ENCODE measurements around the gene ARL15. TPM values are rescaled to one million over a fixed set of nuclear protein-coding genes. Genes with fewer than 3 reads are reported as not detected.

Gene ARL15
- 3.5 to 7.2 TPM (median 4.7 TPM) in 5 replicates for total RNA-seq (2022; extraction: Qiagen RNA extraction)

GRCh38 chr5:54310433-54311175 lies at the start of gene ARL15:
Gene ARL15 (minus strand): TSS chr5:54310573.

Other genes starting within 250 kb of the ARL15 start
- 0.10 to 0.15 TPM in 2 of 5 replicates, not detected in the others for gene HSPB3, start 145.1 kb upstream of the ARL15 start, total RNA-seq (2022; extraction: Qiagen RNA extraction)
- gene SNX18, start 207.2 kb upstream of the ARL15 start, total RNA-seq (2022; extraction: Qiagen RNA extraction), result 4.7 to 7.8 TPM (median 6.2 TPM) in 5 replicates